Endothelial cell of umbilical vein (primary cell): ENCODE measurements around the gene CD40. TPM values are rescaled to one million over a fixed set of nuclear protein-coding genes. Genes with fewer than 3 reads are reported as not detected.

Experiments used
- BruUV-seq: library from RNA; stranded (reverse); fragments of 400-500 nt; replicated peaks from 2 replicates; lab custom pipeline; 2021; lab: Mats Ljungman, UMichigan
- CTCF ChIA-PET: fragments of 300-600, 350-600 bp; sonication (Branson Sonifier 250); formaldehyde crosslinking; loops from one replicate; lab custom pipeline; 2021; ENCODE audit warnings: antibody characterized with exemption, inconsistent platforms; lab: Charles Lee
- POLR2A ChIA-PET: fragments of 300-600, 350-600 bp; sonication (Branson Sonifier 250); formaldehyde crosslinking; loops from one replicate; lab custom pipeline; 2021; ENCODE audit warnings: antibody characterized with exemption, inconsistent platforms; lab: Charles Lee
- DNase-seq: peaks from one replicate; pipeline ENCODE4 v3.0.0-alpha.2; 2011; ENCODE audit warnings: low read depth, low spot score
- FAIRE-seq: peaks from 2 replicates; lab custom pipeline; 2011; peaks lifted over from hg19 to GRCh38; lab: Jason Lieb, UNC
- H2AFZ ChIP-seq: 2 replicates; pipeline ENCODE4 v1.6.0; 2012; ENCODE audit warnings: low read depth, low read length, control low read depth, inconsistent platforms
- H3K27ac ChIP-seq: 2 replicates; pipeline ENCODE4 v1.5.1; 2011; ENCODE audit warnings: low read depth, mild to moderate bottlenecking, control low read depth, low read length, moderate library complexity; ENCODE audit not compliant: insufficient read depth
- H3K27me3 ChIP-seq, 2 experiments: 2 replicates each; pipeline versions ENCODE4 v1.6.0 to v1.6.1; 2011; ENCODE audit warnings: low read length in 2 of 2, mixed read lengths in 1 of 2; ENCODE audit not compliant: control insufficient read depth in 2 of 2, insufficient read depth in 2 of 2
- H3K36me3 ChIP-seq, 2 experiments: 2 replicates in 1 of 2; 3 replicates in 1 of 2; pipeline ENCODE4 v1.5.1; 2011; ENCODE audit warnings: low read length in 2 of 2, mild to moderate bottlenecking in 1 of 2, moderate library complexity in 1 of 2; ENCODE audit not compliant: control insufficient read depth in 2 of 2, insufficient read depth in 2 of 2; ENCODE audit errors: extremely low read depth in 1 of 2
- H3K4me1 ChIP-seq: 3 replicates; pipeline ENCODE4 v1.5.1; 2011; ENCODE audit warnings: mild to moderate bottlenecking, low read length; ENCODE audit not compliant: control insufficient read depth, insufficient read depth; ENCODE audit errors: extremely low read depth
- H3K4me2 ChIP-seq: 2 replicates; pipeline ENCODE4 v1.6.1; 2011; ENCODE audit warnings: low read length, control low read depth, mixed read lengths; ENCODE audit not compliant: insufficient read depth
- H3K4me3 ChIP-seq, 3 experiments: fragments of 200-600 bp in 1 of 3; sonication (generic), shearing (Covaris generic) in 1 of 3; replicated peaks in 1 of 3; 2 replicates each; pipeline ENCODE4 v1.5.1; 2011 to 2016; ENCODE audit warnings: control low read depth in 3 of 3, low read length in 3 of 3, mild to moderate bottlenecking in 2 of 3, inconsistent platforms in 1 of 3, low read depth in 1 of 3, moderate library complexity in 1 of 3; ENCODE audit not compliant: insufficient read depth in 1 of 3
- H3K79me2 ChIP-seq: 2 replicates; pipeline ENCODE4 v1.6.0; 2012; ENCODE audit warnings: low read length, inconsistent platforms; ENCODE audit not compliant: control insufficient read depth, insufficient read depth
- H3K9ac ChIP-seq: replicated peaks from 2 replicates; pipeline ENCODE3; 2011; ENCODE audit warnings: low read length, control low read depth; ENCODE audit not compliant: insufficient read depth; ENCODE audit errors: extremely low read depth
- H3K9me1 ChIP-seq: replicated peaks from 3 replicates; pipeline ENCODE4 v1.6.0; 2011; ENCODE audit warnings: mild to moderate bottlenecking, low read length; ENCODE audit not compliant: control insufficient read depth, insufficient read depth; ENCODE audit errors: extremely low read depth
- H3K9me3 ChIP-seq: replicated peaks from 2 replicates; pipeline ENCODE4 v1.5.1; 2012; ENCODE audit warnings: low read length, inconsistent platforms; ENCODE audit not compliant: control insufficient read depth, insufficient read depth
- H4K20me1 ChIP-seq: replicated peaks from 2 replicates; pipeline ENCODE3; 2011; ENCODE audit warnings: mild to moderate bottlenecking, low read length; ENCODE audit not compliant: control insufficient read depth, insufficient read depth; ENCODE audit errors: extremely low read depth
- EZH2 ChIP-seq: IDR thresholded peaks from 2 replicates; pipeline ENCODE4 v1.6.1; 2012; ENCODE audit warnings: borderline replicate concordance, low read depth, mild to moderate bottlenecking, moderate library complexity, low read length, inconsistent platforms; ENCODE audit not compliant: severe bottlenecking
- FOS ChIP-seq: IDR thresholded peaks from 2 replicates; pipeline ENCODE4 v1.6.1; 2011; ENCODE audit warnings: mild to moderate bottlenecking, low read length, moderate library complexity, borderline replicate concordance; ENCODE audit not compliant: insufficient read depth
- GATA2 ChIP-seq: IDR thresholded peaks from 2 replicates; pipeline ENCODE4 v1.7.0; 2011; ENCODE audit warnings: low read depth, mild to moderate bottlenecking, moderate library complexity, mixed read lengths, low read length; ENCODE audit not compliant: insufficient read length, insufficient read depth
- JUN ChIP-seq: IDR thresholded peaks from 2 replicates; pipeline ENCODE4 v1.6.1; 2011; ENCODE audit warnings: borderline replicate concordance, low read depth; ENCODE audit not compliant: insufficient read length, insufficient read depth
- MYC ChIP-seq: IDR thresholded peaks from one replicate; pipeline ENCODE4 v1.6.1; 2011; ENCODE audit warnings: mild to moderate bottlenecking, low read depth, low read length
- POLR2A ChIP-seq: IDR thresholded peaks from 2 replicates; pipeline ENCODE4 v1.6.1; 2012; ENCODE audit warnings: low read depth, mild to moderate bottlenecking, control low read depth, low read length
- POLR2AphosphoS5 ChIP-seq: IDR thresholded peaks from 2 replicates; pipeline ENCODE4 v1.6.1; 2012; ENCODE audit warnings: low read depth, mild to moderate bottlenecking, control low read depth, low read length, moderate library complexity; ENCODE audit not compliant: insufficient read depth
- dilution Hi-C: fragments of 300-500 bp; cut with MboI; formaldehyde crosslinking; loops from one replicate; pipeline ENCODE4 v1.15.0; 2019; ENCODE audit warnings: low sequenced_read_pairs; ENCODE audit not compliant: extremely low pct_ligation_motif_present
- intact Hi-C: fragments of 100-400 bp; cut with micrococcal nuclease; formaldehyde crosslinking; loops from one replicate; pipeline ENCODE4 v1.10.0; 2022
- polyA plus RNA-seq, 4 experiments: library from polyadenylated mRNA; depleted of rRNA in 3 of 4; stranded (reverse) in 3 of 4; unstranded in 1 of 4; fragments of >200 nt; gene quantifications; 2 replicates each; pipeline versions ENCODE4 v1.2.1 to v1.2.3, GENCODE V29; 2011 to 2012; ENCODE audit warnings: missing spikeins in 1 of 4
- total RNA-seq: library from RNA; stranded (reverse); gene quantifications from 2 replicates; pipeline ENCODE4 v1.2.3, GENCODE V29; 2021
- TF ChIP-seq, protein P1 (sequence below), 2 donors: IDR thresholded peaks; 1 replicate in 1 of 2; 2 replicates in 1 of 2; pipeline ENCODE4 v1.5.1; 2011; ENCODE audit warnings: low read length in 2 of 2, mild to moderate bottlenecking in 2 of 2, moderate library complexity in 2 of 2, control low read depth in 1 of 2, inconsistent platforms in 1 of 2, low read depth in 1 of 2; ENCODE audit not compliant: insufficient read depth in 1 of 2; ENCODE audit errors: extremely low read depth in 1 of 2
- TF ChIP-seq, protein P2 (sequence below): IDR thresholded peaks from 2 replicates; pipeline ENCODE4 v1.6.1; 2011; ENCODE audit not compliant: insufficient read depth, insufficient read length

The CD40 gene
- total and polyA plus RNA-seq, 2 donors (not counting 3 experiments of a cell fraction or from before 2014, with no cell fraction given) = 36.6 to 38.3 TPM

DNA sequence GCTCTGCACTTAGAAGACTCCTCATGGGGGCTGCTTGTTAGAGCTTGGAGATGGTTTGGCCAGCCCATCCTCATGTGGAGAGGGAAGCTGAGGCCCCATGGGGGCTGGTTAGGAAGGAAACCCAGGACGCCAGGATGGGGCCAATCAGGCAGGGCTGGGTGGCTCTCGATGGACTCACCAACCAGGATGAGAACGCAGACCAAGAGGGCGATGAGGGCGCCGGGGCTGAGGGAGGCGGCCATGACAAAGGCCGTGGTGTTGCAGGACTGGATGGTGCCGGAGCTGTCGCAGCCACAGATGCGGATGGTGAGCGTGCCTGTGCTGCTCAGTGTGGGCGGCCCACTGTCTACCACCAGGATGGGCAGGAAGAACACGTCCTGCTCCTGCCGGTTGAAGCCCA lies 59.7 kb downstream of the CD40 start:
- no peaks in the 10 kb centered on the region for H3K4me1 ChIP-seq
- DNase-seq (no peak), FAIRE-seq (no peak)
- H3K4me3 ChIP-seq = no peak overlapping the region
- H3K79me2 ChIP-seq = no peaks in the 10 kb centered on the region
- BruUV-seq = no TSS peak
- no peaks in the 10 kb centered on the region for H3K9me3 ChIP-seq
- intact Hi-C loops (no loop called here), dilution Hi-C loops (no loop called here)
- no peak overlapping the region for H3K27ac ChIP-seq
- H3K4me2 ChIP-seq = no peak overlapping the region
- H3K9ac ChIP-seq = no peak overlapping the region
- TF ChIP-seq POLR2A (no peak), POLR2AphosphoS5 (no peak), JUN (no peak), MYC (no peak), GATA2 (no peak), EZH2 (no peak), FOS (no peak)
- TF ChIP-seq, protein P1, sequence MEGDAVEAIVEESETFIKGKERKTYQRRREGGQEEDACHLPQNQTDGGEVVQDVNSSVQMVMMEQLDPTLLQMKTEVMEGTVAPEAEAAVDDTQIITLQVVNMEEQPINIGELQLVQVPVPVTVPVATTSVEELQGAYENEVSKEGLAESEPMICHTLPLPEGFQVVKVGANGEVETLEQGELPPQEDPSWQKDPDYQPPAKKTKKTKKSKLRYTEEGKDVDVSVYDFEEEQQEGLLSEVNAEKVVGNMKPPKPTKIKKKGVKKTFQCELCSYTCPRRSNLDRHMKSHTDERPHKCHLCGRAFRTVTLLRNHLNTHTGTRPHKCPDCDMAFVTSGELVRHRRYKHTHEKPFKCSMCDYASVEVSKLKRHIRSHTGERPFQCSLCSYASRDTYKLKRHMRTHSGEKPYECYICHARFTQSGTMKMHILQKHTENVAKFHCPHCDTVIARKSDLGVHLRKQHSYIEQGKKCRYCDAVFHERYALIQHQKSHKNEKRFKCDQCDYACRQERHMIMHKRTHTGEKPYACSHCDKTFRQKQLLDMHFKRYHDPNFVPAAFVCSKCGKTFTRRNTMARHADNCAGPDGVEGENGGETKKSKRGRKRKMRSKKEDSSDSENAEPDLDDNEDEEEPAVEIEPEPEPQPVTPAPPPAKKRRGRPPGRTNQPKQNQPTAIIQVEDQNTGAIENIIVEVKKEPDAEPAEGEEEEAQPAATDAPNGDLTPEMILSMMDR (IDR thresholded peaks at IDR 0.05; ENCODE audit: extremely low read depth in 1 of 2, insufficient read depth in 1 of 2, low read depth in 1 of 2, low read length in 2 of 2) = no peak
- TF ChIP-seq, protein P2, sequence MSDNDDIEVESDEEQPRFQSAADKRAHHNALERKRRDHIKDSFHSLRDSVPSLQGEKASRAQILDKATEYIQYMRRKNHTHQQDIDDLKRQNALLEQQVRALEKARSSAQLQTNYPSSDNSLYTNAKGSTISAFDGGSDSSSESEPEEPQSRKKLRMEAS = no peak
- peaks cover 17 to 23% of the 10 kb centered on the region in 2 experiments for H3K27me3 ChIP-seq
- POLR2A ChIA-PET = no interaction called here
- H3K9me1 ChIP-seq = no peaks in the 10 kb centered on the region
- no peak overlapping the region for H2AFZ ChIP-seq
- H3K36me3 ChIP-seq = no peaks in the 10 kb centered on the region
- CTCF ChIA-PET = interaction anchor here (7.5 kb wide), 1 partner anchor 47 kb away, joined by 77 read pairs; no protein-coding TSS in a partner anchor
- H4K20me1 ChIP-seq = no peaks in the 10 kb centered on the region
